ENCODE data around the gene RNF212. TPM values are rescaled to one million over a fixed set of nuclear protein-coding genes. Genes with fewer than 3 reads are reported as not detected.
A peak's percentile ranks its signal among the peaks of the same experiment; 100 is the strongest.

RNF212 gene, protein sequence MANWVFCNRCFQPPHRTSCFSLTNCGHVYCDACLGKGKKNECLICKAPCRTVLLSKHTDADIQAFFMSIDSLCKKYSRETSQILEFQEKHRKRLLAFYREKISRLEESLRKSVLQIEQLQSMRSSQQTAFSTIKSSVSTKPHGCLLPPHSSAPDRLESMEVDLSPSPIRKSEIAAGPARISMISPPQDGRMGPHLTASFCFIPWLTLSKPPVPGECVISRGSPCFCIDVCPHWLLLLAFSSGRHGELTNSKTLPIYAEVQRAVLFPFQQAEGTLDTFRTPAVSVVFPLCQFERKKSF
- total RNA-seq (2021) (2.4 and 2.8 TPM in 2 replicates), Bru-seq, nascent RNA (percentile 27 among the genes with signal in this experiment), BruChase-seq, experiment 1, labeled RNA remaining after a 2-hour chase (percentile 35 among the genes with signal in this experiment), BruChase-seq, experiment 2, labeled RNA remaining after a 6-hour chase (percentile 36 among the genes with signal in this experiment)
- long read RNA-seq = 0 reads

- Histone ChIP-seq H3K4me3 (ENCODE audit: low read depth, low read length, poor library complexity, severe bottlenecking) (no peak within 1 kb of the TSS), H3K27me3 (replicated peaks; ENCODE audit: insufficient read depth, low read depth, low read length, poor library complexity) (peaks cover 23% of the 10 kb centered on the region), H3K36me3 (ENCODE audit: insufficient read depth, low read length, poor library complexity, severe bottlenecking) (no peaks in the 10 kb centered on the region), H3K27ac (ENCODE audit: low read depth, low read length, poor library complexity, severe bottlenecking) (no peak within 1 kb of the TSS), H3K4me1 (ENCODE audit: insufficient read depth, low read length, poor library complexity, severe bottlenecking) (no peaks in the 10 kb centered on the region), H3K9me3 (ENCODE audit: low read depth, low read length, poor library complexity, severe bottlenecking) (no peaks in the 10 kb centered on the region)
- POLR2A ChIA-PET (ENCODE audit: low non-redundant PET) = no interaction called here
- no TSS peak for BruUV-seq (replicated peaks)
- DNase-seq (ENCODE audit: low spot score) = peak; percentile 12
- intact Hi-C loops (cut with micrococcal nuclease; ENCODE audit: unreplicated experiment) = no loop called here
- CTCF ChIA-PET = no interaction called here
- no peak for TF ChIP-seq CTCF (conservative IDR thresholded peaks at IDR 0.05; ENCODE audit: low read depth, low read length)
- TF ChIP-seq EZH2 (IDR thresholded peaks at IDR 0.05; ENCODE audit: borderline replicate concordance, low read depth, low read length, poor library complexity, severe bottlenecking) = no peak
These were observed at the start of gene RNF212 for GRCh38 chr4:1113311-1114009. Gene RNF212 (minus strand): TSS chr4:1113564. CDS start chr4:1113464, 100 bp downstream.

- Histone ChIP-seq H3K27ac (ENCODE audit: low read depth, low read length, poor library complexity, severe bottlenecking) (no peak overlapping the region), H3K36me3 (ENCODE audit: insufficient read depth, low read length, poor library complexity, severe bottlenecking) (peaks cover 2% of the 10 kb centered on the region), H3K4me1 (ENCODE audit: insufficient read depth, low read length, poor library complexity, severe bottlenecking) (no peaks in the 10 kb centered on the region), H3K4me3 (ENCODE audit: low read depth, low read length, poor library complexity, severe bottlenecking) (no peak overlapping the region), H3K9me3 (ENCODE audit: low read depth, low read length, poor library complexity, severe bottlenecking) (no peaks in the 10 kb centered on the region), H3K27me3 (replicated peaks; ENCODE audit: insufficient read depth, low read depth, low read length, poor library complexity) (peaks cover 50% of the 10 kb centered on the region)
- DNase-seq (ENCODE audit: low spot score) = no peak
- intact Hi-C loops (cut with micrococcal nuclease; ENCODE audit: unreplicated experiment) = no loop called here
- CTCF ChIA-PET = no interaction called here
- no TSS peak for BruUV-seq (replicated peaks)
- TF ChIP-seq EZH2 (IDR thresholded peaks at IDR 0.05; ENCODE audit: borderline replicate concordance, low read depth, low read length, poor library complexity, severe bottlenecking) (no peak), CTCF (conservative IDR thresholded peaks at IDR 0.05; ENCODE audit: low read depth, low read length) (no peak)
- POLR2A ChIA-PET (ENCODE audit: low non-redundant PET) = no interaction called here
These were observed 47.0 kb upstream of the RNF212 start for GRCh38 chr4:1160351-1160750.

DNA sequence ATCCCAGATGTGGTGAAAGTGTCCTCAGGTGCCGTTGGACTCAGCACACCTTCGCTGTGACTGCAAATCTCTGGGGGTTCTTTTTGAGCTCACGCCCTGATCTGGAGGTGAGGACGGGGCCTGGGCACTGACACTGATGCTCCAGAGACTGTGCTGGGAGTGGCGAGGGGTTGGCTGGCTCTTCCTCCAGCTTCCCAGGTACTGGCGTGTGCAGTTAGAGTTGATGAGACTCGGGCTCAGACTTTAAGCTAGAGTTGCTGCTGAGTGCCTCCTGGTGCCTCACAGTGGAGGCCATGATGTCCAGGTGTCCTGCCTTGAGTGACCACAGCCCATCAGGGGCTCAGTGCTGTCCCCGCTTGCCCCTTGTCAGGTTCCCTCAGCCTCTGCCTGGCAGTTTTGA lies 42.7 kb upstream of the RNF212 start:
- ChIA-PET POLR2A (ENCODE audit: low non-redundant PET) (interaction anchor here (0.6 kb wide), 1 partner anchor 10 kb away, joined by 3 read pairs; no protein-coding TSS in a partner anchor), CTCF (no interaction called here)
- Histone ChIP-seq H3K9me3 (ENCODE audit: low read depth, low read length, poor library complexity, severe bottlenecking) (no peaks in the 10 kb centered on the region), H3K27me3 (replicated peaks; ENCODE audit: insufficient read depth, low read depth, low read length, poor library complexity) (peaks cover 83% of the 10 kb centered on the region), H3K4me3 (ENCODE audit: low read depth, low read length, poor library complexity, severe bottlenecking) (no peak overlapping the region), H3K36me3 (ENCODE audit: insufficient read depth, low read length, poor library complexity, severe bottlenecking) (peaks cover 2% of the 10 kb centered on the region), H3K4me1 (ENCODE audit: insufficient read depth, low read length, poor library complexity, severe bottlenecking) (no peaks in the 10 kb centered on the region), H3K27ac (ENCODE audit: low read depth, low read length, poor library complexity, severe bottlenecking) (no peak overlapping the region)
- TF ChIP-seq EZH2 (IDR thresholded peaks at IDR 0.05; ENCODE audit: borderline replicate concordance, low read depth, low read length, poor library complexity, severe bottlenecking) (no peak), CTCF (conservative IDR thresholded peaks at IDR 0.05; ENCODE audit: low read depth, low read length) (no peak)
- BruUV-seq (replicated peaks) = no TSS peak
- no peak for DNase-seq (ENCODE audit: low spot score)
- intact Hi-C loops (cut with micrococcal nuclease; ENCODE audit: unreplicated experiment) = no loop called here
